Measurements from ENCODE around the gene RAD51B.

Gene RAD51B

DNA sequence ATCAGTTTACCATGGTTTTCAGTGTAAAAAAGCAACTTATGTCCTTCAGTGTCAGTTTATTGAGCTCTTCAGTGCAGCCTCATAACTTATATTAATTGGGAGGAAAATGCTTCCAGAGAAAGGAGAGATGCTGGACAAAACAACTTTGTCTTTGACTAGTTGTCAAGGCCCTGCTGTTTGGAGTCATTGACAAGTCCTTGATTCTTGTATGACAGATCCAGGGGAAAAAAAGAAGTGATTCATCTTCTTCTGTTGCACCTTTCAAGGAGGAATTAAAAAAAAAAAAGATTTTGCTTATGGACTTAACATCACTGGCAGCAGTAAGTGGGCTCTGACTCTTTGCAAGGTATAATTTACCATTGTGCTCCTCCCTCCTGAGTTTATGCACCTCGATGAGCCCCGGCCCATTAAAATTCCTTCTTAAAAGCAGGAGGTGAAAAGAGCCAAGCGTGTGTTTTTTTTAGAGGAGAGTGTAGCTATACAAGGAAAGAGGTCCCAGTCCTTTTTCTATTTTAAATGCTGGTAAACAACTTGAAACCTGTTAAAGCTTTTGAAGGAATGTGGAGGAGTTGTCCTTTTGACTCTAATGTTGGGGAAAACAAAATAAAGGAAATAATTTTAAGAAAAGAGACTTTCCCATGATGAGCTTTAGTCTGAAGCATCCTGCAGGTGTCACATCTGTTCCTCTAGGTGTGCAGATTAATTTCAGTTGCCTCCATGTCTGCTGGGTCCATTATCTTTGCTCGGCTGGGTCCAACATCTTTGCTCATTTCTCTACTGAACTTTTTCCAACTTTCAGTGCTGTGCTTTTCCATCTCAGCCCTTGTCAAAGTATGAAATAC is 431.6 kb downstream of the RAD51B start:
- no peak overlapping the region for H3K4me3 ChIP-seq (ENCODE audit: low read depth, low read length)
- TF ChIP-seq, protein P1, sequence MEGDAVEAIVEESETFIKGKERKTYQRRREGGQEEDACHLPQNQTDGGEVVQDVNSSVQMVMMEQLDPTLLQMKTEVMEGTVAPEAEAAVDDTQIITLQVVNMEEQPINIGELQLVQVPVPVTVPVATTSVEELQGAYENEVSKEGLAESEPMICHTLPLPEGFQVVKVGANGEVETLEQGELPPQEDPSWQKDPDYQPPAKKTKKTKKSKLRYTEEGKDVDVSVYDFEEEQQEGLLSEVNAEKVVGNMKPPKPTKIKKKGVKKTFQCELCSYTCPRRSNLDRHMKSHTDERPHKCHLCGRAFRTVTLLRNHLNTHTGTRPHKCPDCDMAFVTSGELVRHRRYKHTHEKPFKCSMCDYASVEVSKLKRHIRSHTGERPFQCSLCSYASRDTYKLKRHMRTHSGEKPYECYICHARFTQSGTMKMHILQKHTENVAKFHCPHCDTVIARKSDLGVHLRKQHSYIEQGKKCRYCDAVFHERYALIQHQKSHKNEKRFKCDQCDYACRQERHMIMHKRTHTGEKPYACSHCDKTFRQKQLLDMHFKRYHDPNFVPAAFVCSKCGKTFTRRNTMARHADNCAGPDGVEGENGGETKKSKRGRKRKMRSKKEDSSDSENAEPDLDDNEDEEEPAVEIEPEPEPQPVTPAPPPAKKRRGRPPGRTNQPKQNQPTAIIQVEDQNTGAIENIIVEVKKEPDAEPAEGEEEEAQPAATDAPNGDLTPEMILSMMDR (IDR thresholded peaks at IDR 0.05; ENCODE audit: borderline replicate concordance, insufficient read depth, low read depth, low read length), result 0 out of 2 replicates have a peak, but pooled peaks have one; percentile 11

DNA sequence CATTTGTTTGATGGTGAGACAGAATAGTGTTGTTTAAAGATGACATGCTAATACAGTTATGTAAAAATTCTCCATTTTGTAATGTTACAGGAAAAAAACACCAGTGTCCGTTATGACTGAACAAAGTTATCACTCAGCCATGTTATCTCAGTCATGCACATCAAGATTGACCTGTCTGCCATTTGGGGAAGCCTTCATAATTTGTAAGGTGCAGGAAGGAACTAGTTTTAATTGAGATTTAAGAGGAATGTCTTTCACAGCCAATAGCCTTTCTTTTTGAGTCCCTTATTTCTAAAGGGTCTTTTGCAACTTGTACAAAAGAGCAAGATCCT is 432.2 kb downstream of the RAD51B start:
- no peak overlapping the region for H3K4me3 ChIP-seq (ENCODE audit: low read depth, low read length)
- TF ChIP-seq, protein P1 (IDR thresholded peaks at IDR 0.05; ENCODE audit: borderline replicate concordance, insufficient read depth, low read depth, low read length), result no peak

DNA sequence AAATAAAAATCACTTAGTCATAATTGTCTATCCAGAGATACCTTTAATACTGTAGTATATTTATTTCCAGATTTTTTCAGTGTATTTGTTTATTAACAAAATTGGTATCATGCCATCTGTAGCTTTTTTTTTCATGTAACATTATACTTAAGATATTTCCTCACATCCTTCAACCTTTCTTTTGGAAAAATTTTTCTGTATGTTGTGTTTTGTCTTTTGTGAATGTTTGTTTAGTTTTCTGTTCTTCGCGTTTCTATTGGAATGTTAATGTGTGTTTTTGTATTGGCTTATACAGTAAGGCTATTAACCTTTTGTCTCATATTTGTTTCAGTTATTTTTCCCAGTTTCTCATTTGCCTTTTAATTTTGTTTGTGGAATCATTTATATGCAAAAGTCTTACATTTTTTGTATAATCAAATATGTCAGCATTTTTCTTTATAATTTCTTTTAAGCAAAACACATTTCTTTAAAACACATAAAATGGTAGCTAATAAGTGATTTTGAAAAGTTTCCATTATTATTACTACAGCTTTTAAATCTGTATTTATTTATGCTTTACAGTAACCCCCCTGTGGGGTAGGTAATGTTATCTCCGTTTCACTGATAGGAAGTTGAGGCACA is 433.7 kb downstream of the RAD51B start:
- TF ChIP-seq, protein P1 (IDR thresholded peaks at IDR 0.05; ENCODE audit: borderline replicate concordance, insufficient read depth, low read depth, low read length), result no peak
- H3K4me3 ChIP-seq (ENCODE audit: low read depth, low read length), result no peak overlapping the region

DNA sequence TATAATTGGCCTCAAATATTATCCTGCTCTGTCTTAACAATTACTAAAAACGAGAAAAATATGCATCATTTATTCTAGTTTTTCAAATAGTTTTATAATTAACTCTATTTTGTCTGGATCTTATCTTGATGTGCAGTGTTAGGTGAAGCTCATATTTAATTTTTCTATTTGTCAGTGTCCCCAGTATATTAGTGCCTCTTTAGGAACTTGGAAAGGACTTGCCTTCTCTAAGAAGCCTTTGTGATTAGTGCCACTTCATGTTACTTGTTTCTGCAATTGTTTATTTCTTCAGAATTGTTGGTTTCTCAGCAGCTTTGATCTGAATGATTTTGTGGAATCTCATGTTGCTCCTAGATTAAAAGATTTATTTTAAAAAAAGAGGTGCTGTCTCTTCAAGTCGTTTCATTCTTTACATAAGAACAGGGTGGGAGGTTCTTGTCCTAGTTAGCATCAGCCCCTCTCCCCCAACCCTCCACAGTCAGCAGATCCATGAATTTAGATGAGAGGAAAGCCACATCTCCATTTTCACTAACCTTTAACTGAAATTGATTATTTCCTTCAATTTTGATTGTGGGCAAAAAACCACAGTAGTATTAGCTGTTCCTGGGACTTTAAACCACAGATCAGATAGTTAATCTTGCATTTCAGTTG is 434.4 kb downstream of the RAD51B start:
- no peak overlapping the region for H3K4me3 ChIP-seq (ENCODE audit: low read depth, low read length)
- TF ChIP-seq, protein P1 (IDR thresholded peaks at IDR 0.05; ENCODE audit: borderline replicate concordance, insufficient read depth, low read depth, low read length), result no peak

DNA sequence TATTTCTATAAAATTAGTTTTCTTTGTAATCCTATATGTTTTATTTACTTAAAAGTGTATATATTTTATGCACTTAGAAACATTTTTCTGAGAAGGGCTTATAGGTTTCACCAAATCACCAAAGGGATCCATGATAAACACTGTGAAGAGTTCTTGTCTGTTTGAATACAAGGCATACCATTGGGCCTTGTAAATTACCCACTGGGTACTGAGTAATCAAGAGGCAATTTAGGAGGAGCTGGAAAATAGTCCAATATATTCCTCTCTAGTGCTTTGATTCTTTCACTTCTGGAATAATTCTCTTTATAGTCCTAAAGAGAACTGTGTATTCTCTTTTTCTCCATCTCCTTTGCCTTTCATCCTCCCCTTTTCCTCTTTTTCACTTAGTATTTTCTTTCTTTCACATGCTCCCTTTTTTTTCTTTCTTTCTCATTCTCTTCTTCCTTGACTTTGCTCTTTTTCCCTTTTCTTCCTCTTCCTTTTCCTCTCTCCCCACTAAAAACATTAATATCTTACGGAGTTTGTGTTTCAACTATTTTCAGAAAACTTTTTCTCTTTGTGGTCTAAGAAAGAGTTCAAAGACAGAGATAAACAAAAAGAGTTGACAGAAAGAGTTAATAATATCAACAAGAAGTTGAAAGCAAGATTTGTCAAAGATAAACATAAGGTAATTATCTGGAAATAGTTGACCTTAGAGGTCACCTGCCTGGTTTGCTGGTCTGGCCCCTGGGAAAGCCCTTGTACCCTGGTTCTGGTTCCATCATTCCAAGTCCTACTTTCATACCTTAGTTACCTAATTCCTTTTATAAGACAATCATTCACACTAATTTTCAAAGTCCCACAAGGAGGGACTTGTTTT is 435.3 kb downstream of the RAD51B start:
- TF ChIP-seq, protein P1 (IDR thresholded peaks at IDR 0.05; ENCODE audit: borderline replicate concordance, insufficient read depth, low read depth, low read length), result no peak

DNA sequence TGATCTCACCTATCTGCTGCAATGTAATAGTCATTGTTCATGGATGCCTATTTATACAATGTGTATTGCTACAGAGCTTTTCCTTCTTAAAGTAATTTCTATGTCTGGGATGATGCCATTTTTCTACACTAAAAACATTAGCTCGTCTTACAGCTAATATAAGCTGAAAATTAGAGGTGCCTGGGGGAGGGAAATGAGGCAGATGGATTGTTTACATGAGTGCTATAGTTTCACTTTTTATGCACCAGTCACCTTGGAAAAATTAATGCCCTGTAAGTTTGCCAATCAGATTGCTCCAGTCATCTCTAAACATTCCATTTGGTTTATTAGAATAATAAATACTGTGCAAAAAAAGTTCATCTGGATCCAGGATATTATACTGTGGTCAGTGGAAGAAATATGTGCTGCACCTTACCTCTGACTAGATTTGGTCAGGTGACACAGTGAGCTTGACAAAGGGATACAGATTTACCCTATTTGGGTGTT is 436.2 kb downstream of the RAD51B start:
- TF ChIP-seq, protein P1 (IDR thresholded peaks at IDR 0.05; ENCODE audit: borderline replicate concordance, insufficient read depth, low read depth, low read length), result no peak
- no peak overlapping the region for H3K4me3 ChIP-seq (ENCODE audit: low read depth, low read length)

More for the DNA sequence above, 435.3 kb downstream of the RAD51B start:
- no peak overlapping the region for H3K4me3 ChIP-seq (ENCODE audit: low read depth, low read length)
